KMS-11 (cell line): ENCODE results near the gene BACE2.

ENCODE experiments used
- H2AFZ ChIP-seq: fragments of 200-600 bp; sonication (generic); 2 replicates; pipeline ENCODE4 v1.6.1; 2016; ENCODE audit warnings: antibody characterized with exemption, mixed run types, low read depth
- H3K27ac ChIP-seq: fragments of 200-600 bp; sonication (generic); 2 replicates; pipeline ENCODE4 v1.6.1; 2016; ENCODE audit warnings: mild to moderate bottlenecking, mixed run types
- H3K27me3 ChIP-seq: fragments of 200-600 bp; sonication (generic); 2 replicates; pipeline ENCODE4 v1.6.1; 2017; ENCODE audit warnings: mild to moderate bottlenecking, low read depth, mixed run types, moderate library complexity; ENCODE audit not compliant: insufficient read depth
- H3K36me3 ChIP-seq: fragments of 200-600 bp; sonication (generic); 2 replicates; pipeline ENCODE4 v1.6.1; 2017; ENCODE audit warnings: mild to moderate bottlenecking, mixed run types; ENCODE audit not compliant: insufficient read depth
- H3K4me1 ChIP-seq: fragments of 200-600 bp; sonication (generic); 2 replicates; pipeline ENCODE4 v1.6.1; 2016; ENCODE audit warnings: mild to moderate bottlenecking, low read depth, mixed run types; ENCODE audit not compliant: poor library complexity, severe bottlenecking
- H3K4me2 ChIP-seq: fragments of 200-600 bp; sonication (generic); 2 replicates; pipeline ENCODE4 v1.7.0; 2016; ENCODE audit warnings: mild to moderate bottlenecking, mixed run types
- H3K4me3 ChIP-seq: fragments of 200-600 bp; sonication (generic); IDR thresholded peaks from 2 replicates; pipeline ENCODE4 v1.6.1; 2017; ENCODE audit warnings: low read depth, low read length, mixed read lengths; ENCODE audit not compliant: insufficient read depth
- H3K79me2 ChIP-seq: fragments of 200-600 bp; sonication (generic); 2 replicates; pipeline ENCODE4 v1.6.1; 2016; ENCODE audit warnings: low read depth, mixed run types; ENCODE audit not compliant: insufficient read depth
- H3K9ac ChIP-seq: fragments of 200-600 bp; sonication (generic); 2 replicates; pipeline ENCODE4 v1.6.1; 2016; ENCODE audit warnings: mild to moderate bottlenecking, mixed run types
- H4K20me1 ChIP-seq: fragments of 200-600 bp; sonication (generic); 2 replicates; pipeline ENCODE4 v1.6.1; 2016; ENCODE audit warnings: mild to moderate bottlenecking, mixed run types; ENCODE audit not compliant: insufficient read depth
- TF ChIP-seq, protein P1 (sequence below): fragments of 200-600 bp; sonication (generic); conservative IDR thresholded peaks from 2 replicates; pipeline ENCODE4 v1.6.1; 2017; ENCODE audit warnings: low read depth, mild to moderate bottlenecking, antibody characterized with exemption, low read length, moderate library complexity, mixed read lengths

The BACE2 gene

GRCh38 chr21:41260428-41260827 lies 92.5 kb downstream of the BACE2 start:
- no peak overlapping the region for H3K9ac ChIP-seq
- H3K4me2 ChIP-seq, result no peak overlapping the region
- H3K27ac ChIP-seq, result no peak overlapping the region
- TF ChIP-seq, protein P1, sequence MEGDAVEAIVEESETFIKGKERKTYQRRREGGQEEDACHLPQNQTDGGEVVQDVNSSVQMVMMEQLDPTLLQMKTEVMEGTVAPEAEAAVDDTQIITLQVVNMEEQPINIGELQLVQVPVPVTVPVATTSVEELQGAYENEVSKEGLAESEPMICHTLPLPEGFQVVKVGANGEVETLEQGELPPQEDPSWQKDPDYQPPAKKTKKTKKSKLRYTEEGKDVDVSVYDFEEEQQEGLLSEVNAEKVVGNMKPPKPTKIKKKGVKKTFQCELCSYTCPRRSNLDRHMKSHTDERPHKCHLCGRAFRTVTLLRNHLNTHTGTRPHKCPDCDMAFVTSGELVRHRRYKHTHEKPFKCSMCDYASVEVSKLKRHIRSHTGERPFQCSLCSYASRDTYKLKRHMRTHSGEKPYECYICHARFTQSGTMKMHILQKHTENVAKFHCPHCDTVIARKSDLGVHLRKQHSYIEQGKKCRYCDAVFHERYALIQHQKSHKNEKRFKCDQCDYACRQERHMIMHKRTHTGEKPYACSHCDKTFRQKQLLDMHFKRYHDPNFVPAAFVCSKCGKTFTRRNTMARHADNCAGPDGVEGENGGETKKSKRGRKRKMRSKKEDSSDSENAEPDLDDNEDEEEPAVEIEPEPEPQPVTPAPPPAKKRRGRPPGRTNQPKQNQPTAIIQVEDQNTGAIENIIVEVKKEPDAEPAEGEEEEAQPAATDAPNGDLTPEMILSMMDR, result no peak
- no peaks in the 10 kb centered on the region for H4K20me1 ChIP-seq
- H3K27me3 ChIP-seq, result no peaks in the 10 kb centered on the region
- H3K4me1 ChIP-seq, result no peaks in the 10 kb centered on the region
- H3K4me3 ChIP-seq, result no peak overlapping the region
- H3K36me3 ChIP-seq, result no peaks in the 10 kb centered on the region; the same call in 1 of the 2 replicates
- H2AFZ ChIP-seq, result no peak overlapping the region
- no peaks in the 10 kb centered on the region for H3K79me2 ChIP-seq

GRCh38 chr21:41267346-41267745 lies 99.4 kb downstream of the BACE2 start:
- TF ChIP-seq, protein P1, result no peak
- no peaks in the 10 kb centered on the region for H3K4me1 ChIP-seq

DNA sequence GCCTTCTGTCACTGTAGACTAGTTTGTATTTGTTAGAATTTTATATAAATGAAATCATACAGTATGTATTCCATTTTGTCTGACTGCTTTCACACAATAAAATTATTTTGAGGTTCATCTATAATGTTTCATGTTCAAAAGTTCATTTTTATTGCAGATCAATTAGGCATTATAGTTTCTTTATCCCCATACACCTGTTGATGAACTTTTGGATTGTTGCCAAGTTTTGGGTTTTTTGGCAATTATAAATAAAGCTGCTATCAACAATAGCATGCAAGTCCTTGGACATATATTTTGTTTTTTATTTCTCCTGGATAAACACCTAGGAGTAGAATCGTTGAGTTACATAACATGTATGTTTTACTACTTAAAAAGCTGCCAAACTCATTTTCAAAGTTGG lies 101.6 kb downstream of the BACE2 start:
- no peak overlapping the region for H2AFZ ChIP-seq
- no peaks in the 10 kb centered on the region for H3K4me1 ChIP-seq
- no peak overlapping the region for H3K27ac ChIP-seq
- no peak overlapping the region for H3K9ac ChIP-seq
- H3K79me2 ChIP-seq, result no peaks in the 10 kb centered on the region
- H3K4me2 ChIP-seq, result no peak overlapping the region
- H3K36me3 ChIP-seq, result no peaks in the 10 kb centered on the region
- no peaks in the 10 kb centered on the region for H3K27me3 ChIP-seq
- H4K20me1 ChIP-seq, result no peaks in the 10 kb centered on the region
- TF ChIP-seq, protein P1, result no peak
- no peak overlapping the region for H3K4me3 ChIP-seq

More at GRCh38 chr21:41267346-41267745, 99.4 kb downstream of the BACE2 start:
- Histone ChIP-seq H2AFZ (no peak overlapping the region), H3K36me3 (no peaks in the 10 kb centered on the region; the same call in 1 of the 2 replicates), H3K27ac (no peak overlapping the region), H3K9ac (no peak overlapping the region), H4K20me1 (no peaks in the 10 kb centered on the region), H3K27me3 (no peaks in the 10 kb centered on the region), H3K4me3 (no peak overlapping the region), H3K4me2 (no peak overlapping the region), H3K79me2 (no peaks in the 10 kb centered on the region)

- no peak overlapping the region for H3K9ac ChIP-seq
- no peaks in the 10 kb centered on the region for H3K4me1 ChIP-seq
- no peak overlapping the region for H3K27ac ChIP-seq
- H3K4me2 ChIP-seq, result no peak overlapping the region
- no peaks in the 10 kb centered on the region for H3K79me2 ChIP-seq
- no peaks in the 10 kb centered on the region for H4K20me1 ChIP-seq
- no peak overlapping the region for H3K4me3 ChIP-seq
- TF ChIP-seq, protein P1, result no peak
- no peaks in the 10 kb centered on the region for H3K27me3 ChIP-seq
- no peak overlapping the region for H2AFZ ChIP-seq
- no peaks in the 10 kb centered on the region for H3K36me3 ChIP-seq
Observed at GRCh38 chr21:41277196-41277595, 109.2 kb downstream of the BACE2 start.
